GM23338 (cell line): ENCODE measurements around the gene ACYP2. TPM values are rescaled to one million over a fixed set of nuclear protein-coding genes. Genes with fewer than 3 reads are reported as not detected.

Experiments
- ATAC-seq: fragments of 200-7000 bp; cut with Tn5 transposase; 3 replicates; pipeline ENCODE4 v1.9.1; 2020
- DNase-seq: peaks from one replicate; pipeline ENCODE4 v3.0.0-alpha.2; 2015; ENCODE audit warnings: low spot score
- H2AFZ ChIP-seq: fragments of 200-600 bp; sonication (generic); 2 replicates; pipeline ENCODE4 v1.8.0; 2016; ENCODE audit warnings: antibody characterized with exemption, mild to moderate bottlenecking, moderate library complexity
- H3F3A ChIP-seq: fragments of 200-600 bp; sonication (generic); replicated peaks from 2 replicates; pipeline ENCODE4 v1.8.0; 2017; ENCODE audit warnings: antibody characterized with exemption, mixed run types, low read depth
- H3K27ac ChIP-seq: fragments of 200-600 bp; sonication (generic); 2 replicates; pipeline ENCODE4 v1.6.1; 2016; ENCODE audit warnings: low read depth
- H3K27me3 ChIP-seq: fragments of 200-600 bp; sonication (generic); 2 replicates; pipeline ENCODE4 v1.8.0; 2016; ENCODE audit warnings: mild to moderate bottlenecking, mixed run types, moderate library complexity; ENCODE audit not compliant: insufficient read depth
- H3K36me3 ChIP-seq: fragments of 200-600 bp; sonication (generic); 2 replicates; pipeline ENCODE4 v1.8.0; 2016; ENCODE audit warnings: mild to moderate bottlenecking; ENCODE audit not compliant: insufficient read depth
- H3K4me1 ChIP-seq: fragments of 200-600 bp; sonication (generic); 2 replicates; pipeline ENCODE4 v1.8.0; 2016; ENCODE audit warnings: mild to moderate bottlenecking, moderate library complexity; ENCODE audit not compliant: insufficient read depth
- H3K4me2 ChIP-seq: fragments of 200-600 bp; sonication (generic); 2 replicates; pipeline ENCODE4 v1.7.1; 2017; ENCODE audit warnings: mixed run types
- H3K4me3 ChIP-seq: fragments of 200-600 bp; sonication (generic); 2 replicates; pipeline ENCODE4 v1.6.1; 2016; ENCODE audit warnings: mixed run types
- H3K79me2 ChIP-seq: fragments of 200-600 bp; sonication (generic); replicated peaks from 2 replicates; pipeline ENCODE4 v1.8.0; 2017; ENCODE audit warnings: mild to moderate bottlenecking; ENCODE audit not compliant: insufficient read depth
- H3K9me2 ChIP-seq: fragments of 200-600 bp; sonication (generic); 2 replicates; pipeline ENCODE4 v1.8.0; 2017; ENCODE audit not compliant: insufficient read depth
- H4K20me1 ChIP-seq: fragments of 200-600 bp; sonication (generic); replicated peaks from 2 replicates; pipeline ENCODE4 v1.8.0; 2017; ENCODE audit warnings: mild to moderate bottlenecking; ENCODE audit not compliant: insufficient read depth
- H3K27ac Mint-ChIP-seq: 2 replicates; pipeline ENCODE4 v1.8.0; 2020; ENCODE audit warnings: inconsistent platforms, mild to moderate bottlenecking, moderate library complexity, mixed read lengths
- H3K27me3 Mint-ChIP-seq: 3 replicates; pipeline ENCODE4 v1.8.0; 2022; ENCODE audit warnings: low read depth, mild to moderate bottlenecking, moderate library complexity, mixed read lengths, inconsistent platforms; ENCODE audit not compliant: insufficient read depth, poor library complexity
- H3K36me3 Mint-ChIP-seq: 3 replicates; pipeline ENCODE4 v1.8.0; 2021; ENCODE audit warnings: low read depth, mild to moderate bottlenecking, inconsistent platforms, moderate library complexity, mixed read lengths
- H3K4me1 Mint-ChIP-seq: 3 replicates; pipeline ENCODE4 v1.8.0; 2020; ENCODE audit warnings: mild to moderate bottlenecking, inconsistent platforms, mixed read lengths
- H3K4me3 Mint-ChIP-seq: 3 replicates; pipeline ENCODE4 v1.8.0; 2021; ENCODE audit warnings: moderate library complexity, mild to moderate bottlenecking, inconsistent platforms, mixed read lengths
- H3K9me3 Mint-ChIP-seq: 3 replicates; pipeline ENCODE4 v1.8.0; 2020; ENCODE audit warnings: moderate library complexity, mild to moderate bottlenecking, inconsistent platforms, mixed read lengths
- CREB1 ChIP-seq: fragments of 250-450 bp; sonication (Bioruptor Pico); IDR thresholded peaks from 2 replicates; pipeline ENCODE4 v1.5.0; 2020; ENCODE audit warnings: low read depth, mild to moderate bottlenecking, moderate library complexity
- EZH2 ChIP-seq: fragments of 200-600 bp; sonication (generic); IDR thresholded peaks from one replicate; pipeline ENCODE4 v1.8.0; 2017; ENCODE audit warnings: antibody characterized with exemption, mild to moderate bottlenecking, low read depth; ENCODE audit not compliant: unreplicated experiment
- EZH2phosphoT487 ChIP-seq: fragments of 200-600 bp; sonication (generic); IDR thresholded peaks from one replicate; pipeline ENCODE4 v1.8.1; 2018; ENCODE audit warnings: antibody characterized with exemption; ENCODE audit not compliant: unreplicated experiment
- JUNB ChIP-seq: IDR thresholded peaks from one replicate; pipeline ENCODE4 v1.6.1; 2016; ENCODE audit warnings: antibody characterized with exemption; ENCODE audit not compliant: unreplicated experiment
- NANOG ChIP-seq: IDR thresholded peaks from 2 replicates; pipeline ENCODE4 v1.6.1; 2016; ENCODE audit warnings: antibody characterized with exemption, borderline replicate concordance
- POLR2AphosphoS5 ChIP-seq: IDR thresholded peaks from 2 replicates; pipeline ENCODE4 v1.6.1; 2016; ENCODE audit warnings: antibody characterized with exemption, low read depth
- STAT1 ChIP-seq: IDR thresholded peaks from one replicate; pipeline ENCODE4 v1.6.1; 2016; ENCODE audit warnings: antibody characterized with exemption; ENCODE audit not compliant: unreplicated experiment
- ZNF114 ChIP-seq: fragments of 250-450 bp; sonication (Bioruptor Pico); IDR thresholded peaks from 2 replicates; pipeline ENCODE4 v1.5.0; 2020; ENCODE audit warnings: mild to moderate bottlenecking, moderate library complexity
- ZNF331 ChIP-seq: fragments of 250-450 bp; sonication (Bioruptor Pico); IDR thresholded peaks from 2 replicates; pipeline ENCODE4 v1.5.0; 2020; ENCODE audit warnings: low read depth, mild to moderate bottlenecking, moderate library complexity
- polyA plus RNA-seq: library from polyadenylated mRNA; unstranded; fragments of >200 nt; fragmentation: Nextera tagmentation; extraction: Ambion mirVana; gene quantifications from 2 replicates; pipeline ENCODE4 v1.2.1, GENCODE V29; 2016
- total RNA-seq: library from RNA; depleted of rRNA; stranded (reverse); fragments of >200 nt; shearing (Covaris generic); gene quantifications from 2 replicates; pipeline ENCODE4 v1.2.3, GENCODE V29; 2014
- TF ChIP-seq, protein P1 (sequence below): IDR thresholded peaks from one replicate; pipeline ENCODE4 v1.6.1; 2018; ENCODE audit warnings: antibody characterized with exemption; ENCODE audit not compliant: unreplicated experiment
- TF ChIP-seq, protein P2 (sequence below), 2 experiments: fragments of 200-600 bp in 1 of 2; sonication (generic) in 1 of 2; conservative IDR thresholded peaks; 2 replicates each; pipeline versions ENCODE4 v1.5.1 to v1.6.1; 2016 to 2017; ENCODE audit warnings: antibody characterized with exemption in 2 of 2, low read depth in 2 of 2, mild to moderate bottlenecking in 2 of 2, moderate library complexity in 1 of 2
- TF ChIP-seq, protein P3 (sequence below): fragments of 250-450 bp; sonication (Bioruptor Pico); IDR thresholded peaks from 2 replicates; pipeline ENCODE4 v1.5.0; 2020; ENCODE audit warnings: mild to moderate bottlenecking, moderate library complexity
- TF ChIP-seq, protein P4 (sequence below): IDR thresholded peaks from 2 replicates; pipeline ENCODE4 v1.6.1; 2016; ENCODE audit warnings: antibody characterized with exemption

ACYP2 gene
- total and polyA plus RNA-seq, 2 experiments from 2014 or later = 2.3 to 15.5 TPM

- H3F3A ChIP-seq = no peaks in the 10 kb centered on the region
- H3K27me3 ChIP-seq = peaks cover 26% of the 10 kb centered on the region
- Mint-ChIP-seq H3K36me3 (no peaks in the 10 kb centered on the region), H3K4me3 (no peak overlapping the region), H3K9me3 (no peaks in the 10 kb centered on the region), H3K27ac (no peak overlapping the region), H3K4me1 (peaks cover 23% of the 10 kb centered on the region), H3K27me3 (peaks cover 13% of the 10 kb centered on the region)
- H2AFZ ChIP-seq = no peak overlapping the region
- H3K4me1 ChIP-seq = peaks cover 25% of the 10 kb centered on the region
- no peak for ATAC-seq
- no peaks in the 10 kb centered on the region for H3K9me2 ChIP-seq
- no peak for TF ChIP-seq ZNF331 (CRISPR knock-in tag)
- no peak for TF ChIP-seq CREB1
- no peak for TF ChIP-seq EZH2
- TF ChIP-seq, protein P1, sequence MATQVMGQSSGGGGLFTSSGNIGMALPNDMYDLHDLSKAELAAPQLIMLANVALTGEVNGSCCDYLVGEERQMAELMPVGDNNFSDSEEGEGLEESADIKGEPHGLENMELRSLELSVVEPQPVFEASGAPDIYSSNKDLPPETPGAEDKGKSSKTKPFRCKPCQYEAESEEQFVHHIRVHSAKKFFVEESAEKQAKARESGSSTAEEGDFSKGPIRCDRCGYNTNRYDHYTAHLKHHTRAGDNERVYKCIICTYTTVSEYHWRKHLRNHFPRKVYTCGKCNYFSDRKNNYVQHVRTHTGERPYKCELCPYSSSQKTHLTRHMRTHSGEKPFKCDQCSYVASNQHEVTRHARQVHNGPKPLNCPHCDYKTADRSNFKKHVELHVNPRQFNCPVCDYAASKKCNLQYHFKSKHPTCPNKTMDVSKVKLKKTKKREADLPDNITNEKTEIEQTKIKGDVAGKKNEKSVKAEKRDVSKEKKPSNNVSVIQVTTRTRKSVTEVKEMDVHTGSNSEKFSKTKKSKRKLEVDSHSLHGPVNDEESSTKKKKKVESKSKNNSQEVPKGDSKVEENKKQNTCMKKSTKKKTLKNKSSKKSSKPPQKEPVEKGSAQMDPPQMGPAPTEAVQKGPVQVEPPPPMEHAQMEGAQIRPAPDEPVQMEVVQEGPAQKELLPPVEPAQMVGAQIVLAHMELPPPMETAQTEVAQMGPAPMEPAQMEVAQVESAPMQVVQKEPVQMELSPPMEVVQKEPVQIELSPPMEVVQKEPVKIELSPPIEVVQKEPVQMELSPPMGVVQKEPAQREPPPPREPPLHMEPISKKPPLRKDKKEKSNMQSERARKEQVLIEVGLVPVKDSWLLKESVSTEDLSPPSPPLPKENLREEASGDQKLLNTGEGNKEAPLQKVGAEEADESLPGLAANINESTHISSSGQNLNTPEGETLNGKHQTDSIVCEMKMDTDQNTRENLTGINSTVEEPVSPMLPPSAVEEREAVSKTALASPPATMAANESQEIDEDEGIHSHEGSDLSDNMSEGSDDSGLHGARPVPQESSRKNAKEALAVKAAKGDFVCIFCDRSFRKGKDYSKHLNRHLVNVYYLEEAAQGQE = no peak
- TF ChIP-seq JUNB = no peak
- TF ChIP-seq, protein P2, sequence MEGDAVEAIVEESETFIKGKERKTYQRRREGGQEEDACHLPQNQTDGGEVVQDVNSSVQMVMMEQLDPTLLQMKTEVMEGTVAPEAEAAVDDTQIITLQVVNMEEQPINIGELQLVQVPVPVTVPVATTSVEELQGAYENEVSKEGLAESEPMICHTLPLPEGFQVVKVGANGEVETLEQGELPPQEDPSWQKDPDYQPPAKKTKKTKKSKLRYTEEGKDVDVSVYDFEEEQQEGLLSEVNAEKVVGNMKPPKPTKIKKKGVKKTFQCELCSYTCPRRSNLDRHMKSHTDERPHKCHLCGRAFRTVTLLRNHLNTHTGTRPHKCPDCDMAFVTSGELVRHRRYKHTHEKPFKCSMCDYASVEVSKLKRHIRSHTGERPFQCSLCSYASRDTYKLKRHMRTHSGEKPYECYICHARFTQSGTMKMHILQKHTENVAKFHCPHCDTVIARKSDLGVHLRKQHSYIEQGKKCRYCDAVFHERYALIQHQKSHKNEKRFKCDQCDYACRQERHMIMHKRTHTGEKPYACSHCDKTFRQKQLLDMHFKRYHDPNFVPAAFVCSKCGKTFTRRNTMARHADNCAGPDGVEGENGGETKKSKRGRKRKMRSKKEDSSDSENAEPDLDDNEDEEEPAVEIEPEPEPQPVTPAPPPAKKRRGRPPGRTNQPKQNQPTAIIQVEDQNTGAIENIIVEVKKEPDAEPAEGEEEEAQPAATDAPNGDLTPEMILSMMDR (conservative IDR thresholded peaks at IDR 0.05; ENCODE audit: low read depth in 2 of 2) = no peak
- no peak for TF ChIP-seq NANOG
- TF ChIP-seq, protein P3, sequence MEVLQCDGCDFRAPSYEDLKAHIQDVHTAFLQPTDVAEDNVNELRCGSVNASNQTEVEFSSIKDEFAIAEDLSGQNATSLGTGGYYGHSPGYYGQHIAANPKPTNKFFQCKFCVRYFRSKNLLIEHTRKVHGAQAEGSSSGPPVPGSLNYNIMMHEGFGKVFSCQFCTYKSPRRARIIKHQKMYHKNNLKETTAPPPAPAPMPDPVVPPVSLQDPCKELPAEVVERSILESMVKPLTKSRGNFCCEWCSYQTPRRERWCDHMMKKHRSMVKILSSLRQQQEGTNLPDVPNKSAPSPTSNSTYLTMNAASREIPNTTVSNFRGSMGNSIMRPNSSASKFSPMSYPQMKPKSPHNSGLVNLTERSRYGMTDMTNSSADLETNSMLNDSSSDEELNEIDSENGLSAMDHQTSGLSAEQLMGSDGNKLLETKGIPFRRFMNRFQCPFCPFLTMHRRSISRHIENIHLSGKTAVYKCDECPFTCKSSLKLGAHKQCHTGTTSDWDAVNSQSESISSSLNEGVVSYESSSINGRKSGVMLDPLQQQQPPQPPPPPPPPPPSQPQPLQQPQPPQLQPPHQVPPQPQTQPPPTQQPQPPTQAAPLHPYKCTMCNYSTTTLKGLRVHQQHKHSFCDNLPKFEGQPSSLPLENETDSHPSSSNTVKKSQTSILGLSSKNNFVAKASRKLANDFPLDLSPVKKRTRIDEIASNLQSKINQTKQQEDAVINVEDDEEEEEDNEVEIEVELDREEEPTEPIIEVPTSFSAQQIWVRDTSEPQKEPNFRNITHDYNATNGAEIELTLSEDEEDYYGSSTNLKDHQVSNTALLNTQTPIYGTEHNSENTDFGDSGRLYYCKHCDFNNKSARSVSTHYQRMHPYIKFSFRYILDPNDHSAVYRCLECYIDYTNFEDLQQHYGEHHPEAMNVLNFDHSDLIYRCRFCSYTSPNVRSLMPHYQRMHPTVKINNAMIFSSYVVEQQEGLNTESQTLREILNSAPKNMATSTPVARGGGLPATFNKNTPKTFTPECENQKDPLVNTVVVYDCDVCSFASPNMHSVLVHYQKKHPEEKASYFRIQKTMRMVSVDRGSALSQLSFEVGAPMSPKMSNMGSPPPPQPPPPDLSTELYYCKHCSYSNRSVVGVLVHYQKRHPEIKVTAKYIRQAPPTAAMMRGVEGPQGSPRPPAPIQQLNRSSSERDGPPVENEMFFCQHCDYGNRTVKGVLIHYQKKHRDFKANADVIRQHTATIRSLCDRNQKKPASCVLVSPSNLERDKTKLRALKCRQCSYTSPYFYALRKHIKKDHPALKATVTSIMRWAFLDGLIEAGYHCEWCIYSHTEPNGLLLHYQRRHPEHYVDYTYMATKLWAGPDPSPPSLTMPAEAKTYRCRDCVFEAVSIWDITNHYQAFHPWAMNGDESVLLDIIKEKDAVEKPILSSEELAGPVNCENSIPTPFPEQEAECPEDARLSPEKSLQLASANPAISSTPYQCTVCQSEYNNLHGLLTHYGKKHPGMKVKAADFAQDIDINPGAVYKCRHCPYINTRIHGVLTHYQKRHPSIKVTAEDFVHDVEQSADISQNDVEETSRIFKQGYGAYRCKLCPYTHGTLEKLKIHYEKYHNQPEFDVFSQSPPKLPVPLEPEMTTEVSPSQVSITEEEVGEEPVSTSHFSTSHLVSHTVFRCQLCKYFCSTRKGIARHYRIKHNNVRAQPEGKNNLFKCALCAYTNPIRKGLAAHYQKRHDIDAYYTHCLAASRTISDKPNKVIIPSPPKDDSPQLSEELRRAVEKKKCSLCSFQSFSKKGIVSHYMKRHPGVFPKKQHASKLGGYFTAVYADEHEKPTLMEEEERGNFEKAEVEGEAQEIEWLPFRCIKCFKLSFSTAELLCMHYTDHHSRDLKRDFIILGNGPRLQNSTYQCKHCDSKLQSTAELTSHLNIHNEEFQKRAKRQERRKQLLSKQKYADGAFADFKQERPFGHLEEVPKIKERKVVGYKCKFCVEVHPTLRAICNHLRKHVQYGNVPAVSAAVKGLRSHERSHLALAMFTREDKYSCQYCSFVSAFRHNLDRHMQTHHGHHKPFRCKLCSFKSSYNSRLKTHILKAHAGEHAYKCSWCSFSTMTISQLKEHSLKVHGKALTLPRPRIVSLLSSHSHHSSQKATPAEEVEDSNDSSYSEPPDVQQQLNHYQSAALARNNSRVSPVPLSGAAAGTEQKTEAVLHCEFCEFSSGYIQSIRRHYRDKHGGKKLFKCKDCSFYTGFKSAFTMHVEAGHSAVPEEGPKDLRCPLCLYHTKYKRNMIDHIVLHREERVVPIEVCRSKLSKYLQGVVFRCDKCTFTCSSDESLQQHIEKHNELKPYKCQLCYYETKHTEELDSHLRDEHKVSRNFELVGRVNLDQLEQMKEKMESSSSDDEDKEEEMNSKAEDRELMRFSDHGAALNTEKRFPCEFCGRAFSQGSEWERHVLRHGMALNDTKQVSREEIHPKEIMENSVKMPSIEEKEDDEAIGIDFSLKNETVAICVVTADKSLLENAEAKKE (CRISPR knock-in tag) = no peak
- no peak for TF ChIP-seq ZNF114
- no peak for TF ChIP-seq POLR2AphosphoS5
- TF ChIP-seq STAT1 = no peak
- TF ChIP-seq, protein P4, sequence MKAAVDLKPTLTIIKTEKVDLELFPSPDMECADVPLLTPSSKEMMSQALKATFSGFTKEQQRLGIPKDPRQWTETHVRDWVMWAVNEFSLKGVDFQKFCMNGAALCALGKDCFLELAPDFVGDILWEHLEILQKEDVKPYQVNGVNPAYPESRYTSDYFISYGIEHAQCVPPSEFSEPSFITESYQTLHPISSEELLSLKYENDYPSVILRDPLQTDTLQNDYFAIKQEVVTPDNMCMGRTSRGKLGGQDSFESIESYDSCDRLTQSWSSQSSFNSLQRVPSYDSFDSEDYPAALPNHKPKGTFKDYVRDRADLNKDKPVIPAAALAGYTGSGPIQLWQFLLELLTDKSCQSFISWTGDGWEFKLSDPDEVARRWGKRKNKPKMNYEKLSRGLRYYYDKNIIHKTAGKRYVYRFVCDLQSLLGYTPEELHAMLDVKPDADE = no peak
- TF ChIP-seq EZH2phosphoT487 = no peak
- no peak overlapping the region for H3K4me3 ChIP-seq
- no peak overlapping the region for H3K4me2 ChIP-seq
- H3K79me2 ChIP-seq = no peaks in the 10 kb centered on the region
- no peaks in the 10 kb centered on the region for H3K36me3 ChIP-seq
- no peak overlapping the region for H3K27ac ChIP-seq
- DNase-seq = no peak
- H4K20me1 ChIP-seq = peaks cover 5% of the 10 kb centered on the region; the same call in 1 of the 2 replicates
Observed at GRCh38 chr2:54285451-54285850, 170.0 kb downstream of the ACYP2 start.
